HG02973 (cell line): ENCODE results near the gene C14orf119.

Source experiments
- ATAC-seq: cut with Tn5 transposase; IDR thresholded peaks from one replicate; pipeline ENCODE4 v1.9.1; 2021; ENCODE audit warnings: moderate library complexity; ENCODE audit not compliant: unreplicated experiment

C14orf119 gene

GRCh38 chr14:23146351-23146910 lies 51.1 kb downstream of the C14orf119 start:
- ATAC-seq: no peak

GRCh38 chr14:23146980-23147379 lies 51.7 kb downstream of the C14orf119 start:
- no peak for ATAC-seq

GRCh38 chr14:23147676-23148075 lies 52.4 kb downstream of the C14orf119 start:
- ATAC-seq: no peak

GRCh38 chr14:23148591-23149249 lies 53.4 kb downstream of the C14orf119 start:
- ATAC-seq: no peak

GRCh38 chr14:23149745-23150144 lies 54.4 kb downstream of the C14orf119 start:
- no peak for ATAC-seq
